GM18520 (cell line): ENCODE measurements around the gene AKAP1.

Experiments
- ATAC-seq: cut with Tn5 transposase; IDR thresholded peaks from one replicate; pipeline ENCODE4 v1.9.1; 2021; ENCODE audit not compliant: unreplicated experiment

AKAP1 gene

GRCh38 chr17:57105591-57105990, 20.5 kb downstream of the AKAP1 start:
- no peak for ATAC-seq

DNA sequence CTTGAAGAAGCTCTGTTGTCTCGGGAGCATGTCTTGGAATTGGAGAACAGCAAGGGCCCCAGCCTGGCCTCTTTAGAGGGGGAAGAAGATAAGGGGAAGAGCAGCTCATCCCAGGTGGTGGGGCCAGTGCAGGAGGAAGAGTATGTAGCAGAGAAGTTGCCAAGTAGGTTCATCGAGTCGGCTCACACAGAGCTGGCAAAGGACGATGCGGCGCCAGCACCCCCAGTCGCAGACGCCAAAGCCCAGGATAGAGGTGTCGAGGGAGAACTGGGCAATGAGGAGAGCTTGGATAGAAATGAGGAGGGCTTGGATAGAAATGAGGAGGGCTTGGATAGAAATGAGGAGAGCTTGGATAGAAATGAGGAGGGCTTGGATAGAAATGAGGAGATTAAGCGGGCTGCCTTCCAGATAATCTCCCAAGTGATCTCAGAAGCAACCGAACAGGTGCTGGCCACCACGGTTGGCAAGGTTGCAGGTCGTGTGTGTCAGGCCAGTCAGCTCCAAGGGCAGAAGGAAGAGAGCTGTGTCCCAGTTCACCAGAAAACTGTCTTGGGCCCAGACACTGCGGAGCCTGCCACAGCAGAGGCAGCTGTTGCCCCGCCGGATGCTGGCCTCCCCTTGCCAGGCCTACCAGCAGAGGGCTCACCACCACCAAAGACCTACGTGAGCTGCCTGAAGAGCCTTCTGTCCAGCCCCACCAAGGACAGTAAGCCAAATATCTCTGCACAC, 21.2 kb downstream of the AKAP1 start:
- ATAC-seq: no peak

DNA sequence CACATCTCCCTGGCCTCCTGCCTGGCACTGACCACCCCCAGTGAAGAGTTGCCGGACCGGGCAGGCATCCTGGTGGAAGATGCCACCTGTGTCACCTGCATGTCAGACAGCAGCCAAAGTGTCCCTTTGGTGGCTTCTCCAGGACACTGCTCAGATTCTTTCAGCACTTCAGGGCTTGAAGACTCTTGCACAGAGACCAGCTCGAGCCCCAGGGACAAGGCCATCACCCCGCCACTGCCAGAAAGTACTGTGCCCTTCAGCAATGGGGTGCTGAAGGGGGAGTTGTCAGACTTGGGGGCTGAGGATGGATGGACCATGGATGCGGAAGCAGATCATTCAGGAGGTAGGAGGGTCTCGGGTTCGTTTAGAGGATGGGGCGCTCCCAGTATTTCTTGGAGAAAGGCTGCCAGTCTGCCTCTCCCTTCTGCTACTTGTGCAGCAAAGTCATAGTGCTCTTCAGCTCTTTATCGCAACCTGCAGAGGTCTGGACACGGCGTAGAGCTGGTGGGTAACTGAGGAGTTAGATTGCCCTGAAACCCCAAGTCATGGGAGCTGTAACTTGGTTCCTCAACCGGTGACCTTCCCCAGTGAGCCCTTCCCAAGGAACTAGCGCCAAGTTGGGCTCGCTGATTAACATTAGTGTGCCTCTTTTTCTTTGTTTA, 21.9 kb downstream of the AKAP1 start:
- no peak for ATAC-seq

- no peak for ATAC-seq
Observed at GRCh38 chr17:57107498-57108101, 22.6 kb downstream of the AKAP1 start.

DNA sequence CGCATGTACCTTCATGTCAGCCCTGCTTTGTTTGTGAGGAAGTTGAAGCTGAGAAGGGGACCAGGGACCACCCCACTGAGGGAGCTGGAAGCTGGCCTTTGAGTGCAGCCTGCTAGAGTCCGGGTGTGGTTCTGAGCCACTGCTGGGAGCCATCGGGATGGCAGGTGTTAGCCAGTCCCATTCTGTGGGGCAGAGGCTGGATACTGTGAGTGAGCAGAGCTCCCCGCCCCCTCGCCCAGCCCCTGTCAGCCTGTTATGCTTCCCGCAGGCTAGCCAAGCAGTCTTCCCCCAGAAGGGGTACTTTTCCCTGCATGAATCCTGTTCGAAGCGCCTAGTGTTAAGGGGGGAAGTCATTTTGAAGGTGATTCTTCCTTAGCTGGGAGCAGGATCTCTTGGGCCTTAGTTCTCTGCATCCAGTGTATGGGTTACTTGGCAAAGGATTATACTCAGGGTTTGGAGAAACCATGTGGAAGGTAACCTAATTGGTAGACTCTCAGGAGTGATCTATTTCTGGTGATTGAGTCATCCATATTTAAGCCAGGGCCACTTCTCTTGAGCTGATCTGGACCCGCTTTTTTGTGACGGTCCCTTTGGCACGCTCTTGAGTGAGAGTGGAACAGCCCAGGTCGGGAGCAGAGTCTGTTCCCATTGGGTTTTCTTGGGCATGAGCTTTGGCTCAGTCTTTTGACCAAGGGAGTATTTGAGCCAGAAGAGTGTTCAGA, 23.8 kb downstream of the AKAP1 start:
- no peak for ATAC-seq

GRCh38 chr17:57109393-57110151, 24.5 kb downstream of the AKAP1 start:
- ATAC-seq: no peak

- ATAC-seq: no peak
Observed at GRCh38 chr17:57110152-57110542, 25.1 kb downstream of the AKAP1 start.

GRCh38 chr17:57110579-57111325, 25.7 kb downstream of the AKAP1 start:
- ATAC-seq: no peak

DNA sequence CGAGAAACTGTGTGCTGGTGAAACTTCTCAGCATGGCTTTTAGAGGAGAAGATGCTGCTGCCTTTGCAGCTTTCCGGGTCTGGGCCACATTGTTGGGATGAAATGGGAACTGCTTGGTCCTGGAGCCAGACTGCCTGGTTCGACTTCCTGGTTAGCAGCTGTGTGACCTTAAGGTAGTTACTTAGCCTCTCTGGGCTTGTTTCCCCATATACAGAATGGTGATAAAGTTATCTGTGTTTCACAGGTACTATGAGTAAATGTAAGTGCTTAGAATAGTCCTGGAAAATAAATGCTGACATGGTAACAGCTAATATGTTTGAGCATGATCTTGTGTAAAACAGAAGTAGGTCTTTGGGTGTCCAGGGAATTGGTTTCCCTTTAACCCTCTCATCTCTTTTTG, 26.3 kb downstream of the AKAP1 start:
- ATAC-seq: no peak

- no peak for ATAC-seq
Observed at GRCh38 chr17:57113011-57113410, 28.0 kb downstream of the AKAP1 start.

GRCh38 chr17:57113656-57114055, 28.6 kb downstream of the AKAP1 start:
- ATAC-seq: no peak

GRCh38 chr17:57114085-57114673, 29.1 kb downstream of the AKAP1 start:
- ATAC-seq: no peak

- ATAC-seq: no peak
Observed at GRCh38 chr17:57115377-57115776, 30.3 kb downstream of the AKAP1 start.

DNA sequence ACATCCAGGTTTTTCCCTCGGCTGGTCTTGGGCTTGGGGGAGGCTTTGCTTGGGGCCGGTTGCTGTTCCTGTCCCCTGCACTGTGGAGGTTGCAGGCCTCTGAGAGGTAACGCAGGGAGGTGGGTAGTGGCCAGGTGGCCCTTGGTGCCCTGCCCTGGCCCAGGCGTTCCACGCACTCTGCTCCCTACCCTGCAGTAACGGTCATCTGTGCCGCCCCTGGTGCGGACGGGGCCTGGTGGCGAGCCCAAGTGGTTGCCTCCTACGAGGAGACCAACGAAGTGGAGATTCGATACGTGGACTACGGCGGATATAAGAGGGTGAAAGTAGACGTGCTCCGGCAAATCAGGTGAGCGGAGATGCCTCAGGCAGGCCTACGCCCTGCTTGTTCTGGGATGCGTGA, 30.9 kb downstream of the AKAP1 start:
- no peak for ATAC-seq

DNA sequence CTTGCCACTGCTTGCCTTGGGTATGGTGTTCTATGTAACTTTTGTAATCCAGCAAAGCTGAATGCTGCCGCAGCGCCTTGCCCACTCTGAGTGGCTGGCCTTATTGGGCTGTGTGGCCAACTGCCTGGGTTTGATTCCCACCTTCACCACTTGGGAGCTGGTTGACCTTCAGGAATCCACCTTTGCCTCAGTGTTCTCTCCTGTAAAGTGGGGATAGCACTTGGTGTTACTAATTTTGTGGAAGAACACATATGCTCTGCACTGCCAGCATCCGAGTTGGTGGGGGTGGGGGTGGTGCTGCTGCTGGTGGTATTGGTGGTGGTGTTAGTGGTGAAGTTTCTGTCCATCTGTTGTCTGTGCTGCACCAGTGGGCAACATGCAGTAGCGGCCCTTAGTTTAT, 32.8 kb downstream of the AKAP1 start:
- no peak for ATAC-seq

- no peak for ATAC-seq
Observed at GRCh38 chr17:57120814-57121213, 35.8 kb downstream of the AKAP1 start.

DNA sequence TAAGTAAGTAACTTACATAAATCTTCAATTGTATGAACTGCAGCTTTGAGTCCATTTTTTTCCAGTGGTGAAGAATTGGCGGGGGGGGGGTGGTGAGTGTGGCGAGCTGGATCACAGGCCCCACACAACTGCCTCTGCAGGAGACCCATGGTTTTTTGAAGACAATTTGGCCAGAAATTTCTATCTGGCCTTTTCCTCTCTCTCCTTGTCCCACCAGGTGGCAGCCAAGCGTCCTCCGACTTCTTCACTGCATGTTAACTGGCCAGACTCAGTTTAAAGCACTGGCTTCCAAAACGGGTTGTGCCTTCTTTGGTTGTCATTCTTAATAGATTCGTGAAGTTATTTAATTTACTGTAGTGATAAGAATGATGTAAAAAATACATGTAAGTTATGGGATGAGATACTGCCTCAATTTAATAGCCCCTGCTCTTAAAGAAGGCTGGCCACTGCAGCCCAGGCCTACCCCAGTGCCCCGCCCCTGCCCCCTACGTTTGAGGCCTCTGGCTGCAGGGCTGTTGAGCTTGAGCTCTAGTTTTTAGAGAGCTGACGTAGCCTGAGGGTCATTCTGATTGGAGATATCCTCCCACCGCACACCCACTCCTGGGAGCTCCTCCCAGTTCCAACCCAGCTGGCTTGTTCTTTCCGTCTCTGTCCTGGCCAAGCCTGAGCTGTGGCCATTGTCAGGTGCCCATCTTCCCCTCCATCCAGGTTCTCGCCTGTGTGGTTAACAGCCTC, 36.4 kb downstream of the AKAP1 start:
- no peak for ATAC-seq

DNA sequence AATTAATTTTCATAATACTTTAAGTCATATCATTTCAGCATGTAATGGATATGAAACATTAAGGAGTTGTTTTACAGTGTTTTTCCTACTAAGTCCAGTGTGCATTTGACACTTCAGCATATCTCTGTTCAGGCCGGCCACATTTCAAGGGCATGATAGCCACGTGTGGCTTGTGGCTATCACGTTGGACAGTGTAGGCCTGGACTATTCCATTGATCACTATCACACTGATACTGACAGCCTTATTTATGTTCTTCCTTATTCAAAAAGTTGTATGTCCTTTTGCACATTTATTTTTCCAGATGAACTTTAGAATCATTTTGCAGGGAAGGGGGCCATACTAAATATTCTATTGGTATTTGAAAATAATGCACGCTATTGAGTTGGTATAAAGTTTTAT, 39.0 kb downstream of the AKAP1 start:
- no peak for ATAC-seq

DNA sequence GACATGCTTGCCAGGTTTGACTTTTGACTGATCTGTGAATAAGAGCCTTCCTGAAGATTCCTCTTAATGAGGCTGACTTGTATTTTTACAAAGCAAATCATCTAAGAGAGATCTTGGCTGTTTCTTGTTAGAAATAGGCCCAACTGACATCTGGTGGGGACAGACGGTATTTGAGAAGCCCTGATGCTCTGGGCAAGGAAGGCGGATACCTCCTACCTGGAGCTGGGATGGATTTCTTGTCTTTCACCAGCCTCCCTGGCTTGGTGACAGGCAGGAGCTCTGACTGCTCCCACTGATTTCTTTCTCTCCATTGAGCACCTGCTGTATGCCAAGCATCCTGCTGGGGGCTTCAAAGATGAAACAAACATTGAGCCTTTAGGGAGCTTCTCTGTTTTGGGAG, 40.4 kb downstream of the AKAP1 start:
- ATAC-seq: no peak
